K562 (cell line): ENCODE data around the gene FAM200B. TPM values are rescaled to one million over a fixed set of nuclear protein-coding genes. Genes with fewer than 3 reads are reported as not detected.

Experiments
- BACH1 ChIP-seq: fragments of 200-800 bp; sonication (Bioruptor generic); IDR thresholded peaks from 2 replicates; pipeline ENCODE4 v1.6.1; 2016; ENCODE audit warnings: missing genetic modification characterization, missing compliant biosample characterization
- BRD4 ChIP-seq: fragments of 200-600 bp; sonication (generic); IDR thresholded peaks from 2 replicates; pipeline ENCODE4 v1.6.1; 2017; ENCODE audit warnings: inconsistent platforms
- CREB3 ChIP-seq: fragments of 450-650 bp; conservative IDR thresholded peaks from 2 replicates; pipeline ENCODE4 v1.6.1; 2016; ENCODE audit warnings: missing genetic modification characterization, low read depth, mild to moderate bottlenecking, missing compliant biosample characterization, moderate library complexity
- CREM ChIP-seq: IDR thresholded peaks from 2 replicates; pipeline ENCODE4 v1.6.1; 2014; ENCODE audit warnings: antibody characterized with exemption, low read depth
- HDAC1 ChIP-seq, 2 experiments: fragments of 450-650 bp; IDR thresholded peaks; 2 replicates each; pipeline ENCODE4 v1.6.1; 2016 to 2017; ENCODE audit warnings: inconsistent platforms in 1 of 2, mild to moderate bottlenecking in 1 of 2, moderate library complexity in 1 of 2
- KLF6 ChIP-seq: fragments of 250-450 bp; sonication (Bioruptor Pico); IDR thresholded peaks from 2 replicates; pipeline ENCODE4 v1.4.0; 2020; ENCODE audit warnings: mild to moderate bottlenecking, moderate library complexity, borderline replicate concordance
- MCM3 ChIP-seq: fragments of 450-650 bp; IDR thresholded peaks from 2 replicates; pipeline ENCODE4 v1.6.1; 2016
- MLLT1 ChIP-seq, 2 experiments: fragments of 450-650 bp; IDR thresholded peaks; 2 replicates each; pipeline ENCODE4 v1.6.1; 2016
- MYNN ChIP-seq, 2 experiments: sonication (generic); formaldehyde crosslinking in 1 of 2; IDR thresholded peaks; 2 replicates each; pipeline versions ENCODE4 v1.5.0 to v1.6.1; 2016 to 2020; ENCODE audit warnings: antibody characterized with exemption in 1 of 2, missing genetic modification reagents in 1 of 2
- NFYB ChIP-seq: IDR thresholded peaks from 2 replicates; pipeline ENCODE4 v1.6.1; 2011; ENCODE audit warnings: mild to moderate bottlenecking, moderate library complexity; ENCODE audit not compliant: insufficient read length; ENCODE audit errors: extremely low read depth
- PCBP2 ChIP-seq: fragments of 200-400 bp; formaldehyde crosslinking; IDR thresholded peaks from 2 replicates; pipeline ENCODE4 v1.6.1; 2018; ENCODE audit warnings: low read length, low read depth, mild to moderate bottlenecking, moderate library complexity; ENCODE audit not compliant: poor library complexity, severe bottlenecking
- PHTF2 ChIP-seq: fragments of 250-450 bp; sonication (Bioruptor Pico); IDR thresholded peaks from 2 replicates; pipeline ENCODE4 v1.5.0; 2021; ENCODE audit warnings: mild to moderate bottlenecking
- SMARCA5 ChIP-seq: fragments of 450-650 bp; IDR thresholded peaks from 2 replicates; pipeline ENCODE4 v1.6.1; 2016
- TEAD2 ChIP-seq: fragments of 450-650 bp; IDR thresholded peaks from 2 replicates; pipeline ENCODE4 v1.6.1; 2016; ENCODE audit warnings: missing genetic modification characterization, control low read depth, missing compliant biosample characterization
- ZEB2 ChIP-seq: fragments of 450-650 bp; IDR thresholded peaks from 2 replicates; pipeline ENCODE4 v1.6.1; 2016
- ZNF263 ChIP-seq: sonication (generic); formaldehyde crosslinking; IDR thresholded peaks from 2 replicates; pipeline ENCODE4 v1.8.0; 2022; ENCODE audit warnings: mild to moderate bottlenecking, missing genetic modification reagents, borderline replicate concordance
- ZNF274 ChIP-seq: IDR thresholded peaks from 2 replicates; pipeline ENCODE4 v1.6.1; 2011; ENCODE audit warnings: low read depth, mild to moderate bottlenecking, low read length, moderate library complexity, borderline replicate concordance
- ZNF644 ChIP-seq: fragments of 200-800 bp; sonication (Bioruptor generic); IDR thresholded peaks from 2 replicates; pipeline ENCODE4 v1.6.1; 2016; ENCODE audit warnings: low read depth, missing genetic modification characterization, missing compliant biosample characterization
- ZNF655 ChIP-seq: fragments of 250-450 bp; sonication (Bioruptor Pico); IDR thresholded peaks from 2 replicates; pipeline ENCODE4 v1.5.0; 2021
- ZNF785 ChIP-seq: fragments of 250-450 bp; sonication (Bioruptor Pico); IDR thresholded peaks from 2 replicates; pipeline ENCODE4 v1.4.0; 2020; ENCODE audit warnings: mild to moderate bottlenecking
- polyA plus RNA-seq, 8 experiments: library from polyadenylated mRNA; depleted of rRNA in 4 of 8; stranded (reverse) in 5 of 8; unstranded in 3 of 8; fragments of >200 nt; fragmentation: Nextera tagmentation in 2 of 8; fragmentation: Illumina TruSeq in 1 of 8; extraction: Ambion mirVana in 2 of 8; extraction: Trizol in 1 of 8; gene quantifications; 2 replicates each; pipeline versions ENCODE4 v1.2.1 to v1.2.3, GENCODE V29; 2011 to 2014; ENCODE audit warnings: inconsistent platforms in 1 of 8, missing spikeins in 1 of 8
- total RNA-seq, 7 experiments: library from RNA; depleted of rRNA in 6 of 7; stranded (reverse); fragments of >200 nt in 6 of 7; fragmentation: Illumina TruSeq in 2 of 7; extraction: Trizol in 2 of 7; gene quantifications; 2 replicates each; pipeline versions ENCODE4 v1.2.1 to v1.2.3, GENCODE V29; 2011 to 2021; ENCODE audit warnings: low replicate concordance in 1 of 7
- TF ChIP-seq, protein P1 (sequence below): sonication (generic); formaldehyde crosslinking; IDR thresholded peaks from 2 replicates; pipeline ENCODE4 v1.8.0; 2023; ENCODE audit warnings: mild to moderate bottlenecking, missing genetic modification reagents
- TF ChIP-seq, protein P2 (sequence below): fragments of 250-450 bp; sonication (Bioruptor Pico); IDR thresholded peaks from 2 replicates; pipeline ENCODE4 v1.6.1; 2021; ENCODE audit warnings: mild to moderate bottlenecking

The FAM200B gene
- total and polyA plus RNA-seq, 9 of the 15 experiments (the other 6 are each of a cell fraction or from before 2014, with no cell fraction given), result 17.4 to 48.0 (median 25.5) TPM

DNA sequence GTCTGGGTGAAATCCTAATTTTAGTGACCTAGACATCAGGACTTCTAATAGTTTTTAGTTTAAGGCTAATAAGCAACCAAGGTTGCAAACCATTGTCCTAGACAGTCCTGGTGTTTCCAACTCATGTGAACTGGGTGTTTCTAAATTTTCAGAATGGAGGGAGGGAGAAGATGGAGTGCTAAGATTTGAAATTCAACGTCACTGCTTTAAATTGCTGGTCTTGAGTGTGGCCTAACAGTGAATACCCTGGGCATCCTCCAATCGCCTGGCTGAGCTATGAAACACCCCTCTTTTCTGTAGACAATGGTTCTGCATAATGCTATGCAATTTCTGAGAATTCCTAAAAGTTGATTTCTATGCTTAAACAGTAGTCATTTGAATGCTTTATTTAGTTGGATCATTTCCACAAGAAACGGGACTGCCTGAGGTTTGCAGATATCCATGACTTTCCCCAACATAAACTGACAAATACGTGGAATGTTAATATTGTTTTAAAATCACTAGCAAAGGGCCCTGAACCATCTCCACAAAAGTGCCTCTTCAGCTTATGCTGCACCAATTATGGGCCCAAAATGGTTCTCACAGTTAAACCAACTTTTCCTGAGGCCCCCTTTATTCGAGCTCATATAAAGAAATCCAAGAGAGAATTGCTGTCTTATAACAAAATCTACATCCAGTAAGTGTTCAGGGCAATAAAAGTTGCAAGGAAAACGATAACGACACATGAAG lies 27.6 kb upstream of the FAM200B start (continued):
- TF ChIP-seq CREB3 (no peak), CREM (peak; percentile 84), PHTF2 (CRISPR knock-in tag) (no peak), ZEB2 (no peak), TEAD2 (no peak), ZNF274 (no peak), MCM3 (no peak), KLF6 (no peak), MLLT1 (IDR thresholded peaks at IDR 0.05) (no peak), PCBP2 (no peak), BRD4 (no peak), ZNF644 (tag) (no peak), ZNF263 (CRISPR knock-in tag) (no peak), BACH1 (tag) (no peak), NFYB (peak; percentile 42), HDAC1 (IDR thresholded peaks at IDR 0.05) (no peak), ZNF785 (CRISPR knock-in tag) (no peak), MYNN (IDR thresholded peaks at IDR 0.05) (no peak), MYNN (CRISPR knock-in tag; IDR thresholded peaks at IDR 0.05) (no peak), SMARCA5 (no peak), ZNF655 (no peak)
- TF ChIP-seq, protein P1, sequence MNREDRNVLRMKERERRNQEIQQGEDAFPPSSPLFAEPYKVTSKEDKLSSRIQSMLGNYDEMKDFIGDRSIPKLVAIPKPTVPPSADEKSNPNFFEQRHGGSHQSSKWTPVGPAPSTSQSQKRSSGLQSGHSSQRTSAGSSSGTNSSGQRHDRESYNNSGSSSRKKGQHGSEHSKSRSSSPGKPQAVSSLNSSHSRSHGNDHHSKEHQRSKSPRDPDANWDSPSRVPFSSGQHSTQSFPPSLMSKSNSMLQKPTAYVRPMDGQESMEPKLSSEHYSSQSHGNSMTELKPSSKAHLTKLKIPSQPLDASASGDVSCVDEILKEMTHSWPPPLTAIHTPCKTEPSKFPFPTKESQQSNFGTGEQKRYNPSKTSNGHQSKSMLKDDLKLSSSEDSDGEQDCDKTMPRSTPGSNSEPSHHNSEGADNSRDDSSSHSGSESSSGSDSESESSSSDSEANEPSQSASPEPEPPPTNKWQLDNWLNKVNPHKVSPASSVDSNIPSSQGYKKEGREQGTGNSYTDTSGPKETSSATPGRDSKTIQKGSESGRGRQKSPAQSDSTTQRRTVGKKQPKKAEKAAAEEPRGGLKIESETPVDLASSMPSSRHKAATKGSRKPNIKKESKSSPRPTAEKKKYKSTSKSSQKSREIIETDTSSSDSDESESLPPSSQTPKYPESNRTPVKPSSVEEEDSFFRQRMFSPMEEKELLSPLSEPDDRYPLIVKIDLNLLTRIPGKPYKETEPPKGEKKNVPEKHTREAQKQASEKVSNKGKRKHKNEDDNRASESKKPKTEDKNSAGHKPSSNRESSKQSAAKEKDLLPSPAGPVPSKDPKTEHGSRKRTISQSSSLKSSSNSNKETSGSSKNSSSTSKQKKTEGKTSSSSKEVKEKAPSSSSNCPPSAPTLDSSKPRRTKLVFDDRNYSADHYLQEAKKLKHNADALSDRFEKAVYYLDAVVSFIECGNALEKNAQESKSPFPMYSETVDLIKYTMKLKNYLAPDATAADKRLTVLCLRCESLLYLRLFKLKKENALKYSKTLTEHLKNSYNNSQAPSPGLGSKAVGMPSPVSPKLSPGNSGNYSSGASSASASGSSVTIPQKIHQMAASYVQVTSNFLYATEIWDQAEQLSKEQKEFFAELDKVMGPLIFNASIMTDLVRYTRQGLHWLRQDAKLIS (CRISPR knock-in tag), result no peak
- TF ChIP-seq, protein P2, sequence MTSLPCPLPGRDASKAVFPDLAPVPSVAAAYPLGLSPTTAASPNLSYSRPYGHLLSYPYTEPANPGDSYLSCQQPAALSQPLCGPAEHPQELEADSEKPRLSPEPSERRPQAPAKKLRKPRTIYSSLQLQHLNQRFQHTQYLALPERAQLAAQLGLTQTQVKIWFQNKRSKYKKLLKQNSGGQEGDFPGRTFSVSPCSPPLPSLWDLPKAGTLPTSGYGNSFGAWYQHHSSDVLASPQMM (CRISPR knock-in tag), result no peak
